Renal cortex interstitium (tissue), 11 donors: ENCODE measurements around the gene SH3RF1. TPM values are rescaled to one million over a fixed set of nuclear protein-coding genes. Genes with fewer than 3 reads are reported as not detected.
A peak's percentile ranks its signal among the peaks of the same experiment; 100 is the strongest.

Source experiments
- DNase-seq, 11 donors: peaks; one replicate each; pipeline ENCODE4 v3.0.0-alpha.2; 2013; ENCODE audit warnings: low read depth in 9 of 11, low spot score in 4 of 11; ENCODE audit errors: extremely low read depth in 1 of 11
- polyA plus RNA-seq, 3 donors: library from polyadenylated mRNA; unstranded; fragments of 120-200 nt; gene quantifications; one replicate each; pipeline ENCODE4 v1.2.1, GENCODE V29; 2013; ENCODE audit not compliant: insufficient read length in 3 of 3

The SH3RF1 gene
- polyA plus RNA-seq, 3 donors = 27.7 to 33.3 (median 31.3) TPM

DNA sequence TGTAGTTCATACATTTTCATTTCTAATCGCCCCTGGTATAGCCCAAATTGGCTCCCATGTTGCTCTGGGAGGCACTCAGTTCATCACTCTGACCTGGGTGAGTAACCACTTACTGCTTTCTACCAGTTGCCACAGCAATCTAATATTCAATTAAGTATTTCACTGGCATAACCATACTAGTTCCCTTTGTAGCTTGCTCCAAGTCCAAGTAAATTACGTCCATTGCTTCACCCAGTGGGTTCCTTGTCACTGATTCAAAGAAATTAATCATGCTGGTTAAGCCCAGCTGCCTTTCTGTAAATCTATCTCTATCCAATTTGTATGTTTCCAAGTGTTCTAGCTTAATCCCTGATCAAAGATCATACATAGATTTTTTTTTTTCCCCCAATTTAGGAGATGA, 168.7 kb downstream of the SH3RF1 start:
- DNase-seq = no peak

- no peak for DNase-seq
Measured at GRCh38 chr4:169100670-169101101, 170.1 kb downstream of the SH3RF1 start.

DNA sequence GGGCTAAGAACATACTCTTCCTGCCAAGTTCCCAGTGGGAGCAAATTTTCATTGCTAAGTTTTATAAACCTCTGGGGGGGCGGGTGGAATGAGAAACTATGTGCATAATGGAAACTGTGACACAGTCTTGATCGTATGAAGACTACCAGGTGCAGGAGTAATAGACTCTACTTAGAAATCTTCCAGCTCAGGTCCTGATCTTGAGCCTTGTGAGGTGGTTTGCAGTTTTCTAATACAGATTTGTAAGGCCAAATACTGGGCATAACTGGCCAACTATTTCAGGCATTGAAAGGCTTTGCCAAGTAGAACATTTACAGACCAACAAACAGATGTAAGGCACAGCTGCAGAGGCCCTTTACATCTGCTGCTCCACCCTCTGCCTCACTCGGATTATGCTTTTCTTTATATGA, 171.0 kb downstream of the SH3RF1 start:
- DNase-seq = no peak

GRCh38 chr4:169098969-169099690, 171.6 kb downstream of the SH3RF1 start:
- no peak for DNase-seq

GRCh38 chr4:169098532-169098931, 172.2 kb downstream of the SH3RF1 start:
- no peak for DNase-seq

DNA sequence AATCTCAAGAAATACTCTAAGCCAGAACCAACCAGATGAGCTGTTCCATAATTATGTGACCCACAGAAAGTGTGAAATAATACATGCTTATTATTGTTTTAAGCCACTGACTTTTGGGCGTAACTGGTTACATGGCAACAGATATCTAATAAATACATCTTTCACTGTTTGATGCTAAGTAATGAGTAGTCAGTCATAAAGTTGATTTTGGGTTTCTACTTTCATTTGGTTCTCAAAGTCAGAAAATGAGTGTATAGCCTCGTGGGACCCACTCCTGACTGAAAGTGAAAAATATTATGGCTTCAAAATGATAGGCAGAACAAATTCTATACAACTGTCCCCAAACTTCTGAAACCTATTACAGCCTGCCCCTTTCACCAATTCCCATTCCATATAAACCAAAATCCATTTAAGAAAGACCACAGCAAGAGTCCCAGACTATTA, 172.7 kb downstream of the SH3RF1 start:
- DNase-seq = no peak

- DNase-seq = no peak
Measured at GRCh38 chr4:169096221-169096620, 174.5 kb downstream of the SH3RF1 start.

GRCh38 chr4:169094656-169095231, 176.0 kb downstream of the SH3RF1 start:
- DNase-seq = no peak

DNA sequence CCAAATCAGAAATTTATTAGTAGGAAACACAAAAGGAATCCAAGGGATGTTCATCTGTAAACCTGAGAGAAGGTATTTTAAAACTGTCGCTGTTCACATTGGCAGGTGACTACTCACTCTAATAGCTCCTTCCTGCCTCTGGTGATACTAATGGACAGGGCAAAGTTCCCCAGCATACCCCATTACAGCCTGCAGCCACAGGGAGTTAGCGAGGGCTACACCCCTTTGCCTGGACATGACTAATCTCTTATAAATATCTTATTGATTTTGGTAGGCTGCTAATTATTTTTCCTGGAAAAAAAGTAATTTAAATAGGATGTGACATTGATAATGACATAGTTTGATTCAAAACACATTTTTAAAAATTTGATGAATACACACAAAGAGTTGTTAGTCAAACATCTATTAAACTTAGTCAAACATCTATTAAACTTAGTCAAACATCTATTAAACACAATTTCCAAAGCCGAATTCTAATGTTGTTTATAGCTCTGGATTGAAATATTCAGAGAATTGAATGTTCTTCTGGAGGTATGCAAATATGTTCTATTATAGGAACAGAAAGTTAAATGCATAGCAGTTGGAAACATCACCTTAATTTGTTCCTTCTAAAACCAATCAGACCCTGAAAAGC, 177.8 kb downstream of the SH3RF1 start:
- no peak for DNase-seq

GRCh38 chr4:169090484-169091215, 180.1 kb downstream of the SH3RF1 start:
- no peak for DNase-seq

DNA sequence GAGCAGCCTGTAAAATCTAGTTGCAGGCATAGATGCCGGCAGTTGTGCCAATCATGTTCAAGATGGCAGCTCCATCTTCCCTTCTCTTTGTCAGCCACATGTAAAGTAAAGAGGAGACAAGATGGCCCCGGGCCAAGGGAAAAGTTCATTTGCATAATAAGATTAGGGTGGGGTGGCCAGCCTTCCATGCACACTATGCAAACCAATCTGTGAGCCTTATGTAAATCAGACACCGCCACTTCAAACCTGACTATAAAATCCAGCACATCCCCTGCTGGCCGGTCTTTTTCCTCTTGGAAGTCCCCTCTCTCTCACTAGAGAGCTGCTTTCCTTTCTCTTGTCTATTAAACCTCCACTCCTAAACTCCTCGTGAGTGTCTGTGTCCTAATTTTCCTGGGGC, 181.8 kb downstream of the SH3RF1 start:
- no peak for DNase-seq

GRCh38 chr4:169084954-169085353, 185.8 kb downstream of the SH3RF1 start:
- DNase-seq = no peak

DNA sequence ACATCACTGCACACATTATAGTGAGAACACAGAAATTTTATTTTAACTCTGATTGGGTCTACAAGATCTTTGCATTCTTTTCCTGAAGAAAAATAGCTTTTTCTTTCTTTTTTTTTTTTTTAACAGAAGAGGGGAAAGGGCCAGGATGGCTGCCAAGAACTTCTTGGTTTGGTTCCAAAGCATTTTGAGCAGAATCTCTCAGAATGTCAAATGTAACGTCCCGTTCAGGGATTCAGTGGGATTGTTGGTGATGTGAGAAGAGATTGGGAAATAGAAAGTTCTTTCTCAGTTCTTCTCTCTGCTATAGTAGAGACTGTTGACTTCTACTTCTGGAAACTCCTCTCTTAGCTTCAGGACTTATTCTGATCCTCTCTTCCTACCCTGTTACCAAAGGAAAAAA, 189.8 kb downstream of the SH3RF1 start:
- no peak for DNase-seq

GRCh38 chr4:169079942-169080827, 190.6 kb downstream of the SH3RF1 start:
- no peak for DNase-seq

- no peak for DNase-seq
Measured at GRCh38 chr4:169074117-169074516, 196.6 kb downstream of the SH3RF1 start.

DNA sequence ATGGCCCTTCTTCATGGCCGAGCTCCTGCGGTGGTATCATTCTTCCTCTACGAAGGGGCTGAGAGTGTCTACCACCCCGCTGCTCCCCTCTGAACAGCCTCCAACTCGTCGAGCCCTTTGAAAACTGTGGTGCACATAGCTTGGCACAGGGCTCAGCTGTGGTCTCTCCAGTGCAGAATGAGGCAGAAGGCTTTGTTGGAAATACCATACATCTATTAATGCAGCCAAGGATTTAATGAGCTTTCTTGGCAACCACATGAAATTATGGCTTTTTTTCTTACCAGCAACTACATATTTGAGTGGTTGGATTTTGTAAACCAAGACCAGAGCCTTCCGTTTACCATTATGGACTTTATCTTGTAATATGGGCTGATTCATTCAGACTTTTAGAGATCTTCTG, 199.0 kb downstream of the SH3RF1 start:
- DNase-seq = no peak

DNA sequence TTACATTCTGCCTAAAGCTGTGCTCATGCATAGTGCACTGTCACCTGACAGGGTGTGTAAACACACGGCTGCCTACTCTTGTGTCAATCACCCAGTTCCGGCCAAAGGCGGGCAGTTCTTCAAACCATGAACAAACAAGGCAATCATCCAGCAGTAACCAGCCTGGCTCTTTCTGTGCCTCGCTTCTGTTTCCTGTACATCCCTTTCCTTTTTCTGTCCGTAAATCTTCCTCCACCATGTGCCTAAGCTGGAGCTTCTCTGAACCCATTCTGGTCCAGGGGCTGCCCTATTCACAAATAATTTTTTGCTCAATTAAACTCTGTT, 199.9 kb downstream of the SH3RF1 start:
- no peak for DNase-seq

DNA sequence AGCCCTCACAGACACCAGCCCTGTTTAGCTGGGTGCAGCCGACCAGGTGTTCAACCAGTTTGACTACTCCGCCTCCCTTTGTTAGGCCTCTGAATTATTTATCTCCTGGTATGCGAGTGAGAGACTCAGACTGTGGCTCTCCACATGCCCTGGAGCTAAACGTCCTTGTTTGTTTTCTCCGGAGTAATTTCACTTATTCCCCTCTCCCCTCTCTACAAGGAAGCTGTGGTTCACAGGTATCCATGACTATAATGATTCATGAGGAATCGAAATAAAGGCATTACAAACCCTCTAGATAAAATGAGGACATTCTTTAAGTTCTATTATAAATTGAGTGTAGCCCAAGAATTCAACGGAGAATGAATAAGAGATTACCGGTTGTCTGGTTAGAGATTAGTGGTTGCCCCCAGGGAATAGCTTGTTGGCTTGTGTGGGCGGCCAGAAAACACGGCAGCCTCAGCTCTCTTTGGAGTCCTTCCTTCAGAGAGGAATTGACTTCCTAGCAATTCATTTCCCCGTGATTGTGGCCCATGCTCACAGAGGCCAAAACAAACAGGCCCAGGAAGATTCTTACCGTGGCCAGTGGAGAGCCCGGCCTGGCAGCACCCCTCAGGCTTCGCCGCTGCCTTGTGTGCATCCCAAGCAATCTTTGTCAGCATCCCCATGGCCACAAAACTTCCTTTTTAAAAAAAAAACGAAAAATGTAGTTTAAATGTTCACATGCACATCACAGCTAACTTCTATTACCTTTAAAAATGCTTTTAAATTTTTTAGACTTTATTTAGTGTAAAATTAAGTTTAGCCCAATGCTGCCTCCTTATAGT, 200.5 kb downstream of the SH3RF1 start:
- peak in 1 of 11 donors; percentile 61 for DNase-seq
